Astrocyte (in vitro differentiated cells and primary cell): ENCODE data around the gene STPG3. TPM values are rescaled to one million over a fixed set of nuclear protein-coding genes. Genes with fewer than 3 reads are reported as not detected.
A peak's percentile ranks its signal among the peaks of the same experiment; 100 is the strongest.

Experiments
- DNase-seq: peaks from one replicate; pipeline ENCODE4 v3.0.0-alpha.2; 2010; ENCODE audit warnings: low read depth
- FAIRE-seq: peaks from 2 replicates; lab custom pipeline; 2011; peaks lifted over from hg19 to GRCh38; lab: Jason Lieb, UNC
- H2AFZ ChIP-seq: 2 replicates; pipeline ENCODE4 v1.6.0; 2012; ENCODE audit warnings: low read depth, low read length, inconsistent platforms
- H3K27ac ChIP-seq: 2 replicates; pipeline ENCODE4 v1.5.1; 2011; ENCODE audit warnings: low read depth, low read length, inconsistent platforms
- H3K27me3 ChIP-seq: 2 replicates; pipeline ENCODE4 v1.6.0; 2011; ENCODE audit warnings: low read length, inconsistent platforms; ENCODE audit not compliant: insufficient read depth
- H3K36me3 ChIP-seq: 2 replicates; pipeline ENCODE4 v1.5.1; 2011; ENCODE audit warnings: low read length, inconsistent platforms; ENCODE audit not compliant: insufficient read depth
- H3K4me1 ChIP-seq: 2 replicates; pipeline ENCODE4 v1.5.1; 2011; ENCODE audit warnings: low read length, inconsistent platforms; ENCODE audit not compliant: insufficient read depth
- H3K4me2 ChIP-seq: 2 replicates; pipeline ENCODE4 v1.6.0; 2012; ENCODE audit warnings: low read length, inconsistent platforms
- H3K4me3 ChIP-seq: 2 replicates; pipeline ENCODE4 v1.5.1; 2011; ENCODE audit warnings: low read depth, mild to moderate bottlenecking, low read length, inconsistent platforms; ENCODE audit not compliant: insufficient read depth
- H3K79me2 ChIP-seq: 2 replicates; pipeline ENCODE4 v1.6.0; 2012; ENCODE audit warnings: mild to moderate bottlenecking, low read length, inconsistent platforms; ENCODE audit not compliant: insufficient read depth
- H3K9ac ChIP-seq: 2 replicates; pipeline ENCODE4 v1.6.0; 2012; ENCODE audit warnings: mild to moderate bottlenecking, low read length, inconsistent platforms
- H3K9me3 ChIP-seq: 2 replicates; pipeline ENCODE4 v1.5.1; 2012; ENCODE audit warnings: low read depth, mild to moderate bottlenecking, low read length, inconsistent platforms; ENCODE audit not compliant: insufficient read depth
- H4K20me1 ChIP-seq: 2 replicates; pipeline ENCODE4 v1.6.0; 2012; ENCODE audit warnings: low read length, inconsistent platforms; ENCODE audit not compliant: insufficient read depth
- H3K27ac Mint-ChIP-seq: one replicate; pipeline ENCODE4 v1.8.0; 2021; ENCODE audit warnings: mild to moderate bottlenecking, mixed read lengths; ENCODE audit not compliant: unreplicated experiment
- H3K27me3 Mint-ChIP-seq: one replicate; pipeline ENCODE4 v1.8.0; 2021; ENCODE audit warnings: low read depth, mixed read lengths; ENCODE audit not compliant: unreplicated experiment
- H3K36me3 Mint-ChIP-seq: one replicate; pipeline ENCODE4 v1.8.0; 2021; ENCODE audit warnings: low read depth, mixed read lengths; ENCODE audit not compliant: unreplicated experiment
- H3K4me1 Mint-ChIP-seq: one replicate; pipeline ENCODE4 v1.8.0; 2021; ENCODE audit warnings: low read depth, mixed read lengths; ENCODE audit not compliant: unreplicated experiment
- H3K4me3 Mint-ChIP-seq: one replicate; pipeline ENCODE4 v1.8.0; 2021; ENCODE audit warnings: mild to moderate bottlenecking, moderate library complexity, mixed read lengths; ENCODE audit not compliant: unreplicated experiment
- H3K9me3 Mint-ChIP-seq: one replicate; pipeline ENCODE4 v1.8.0; 2021; ENCODE audit warnings: mild to moderate bottlenecking, mixed read lengths; ENCODE audit not compliant: unreplicated experiment
- EZH2 ChIP-seq: IDR thresholded peaks from 2 replicates; pipeline ENCODE4 v1.6.1; 2012; ENCODE audit warnings: mild to moderate bottlenecking, low read length, inconsistent platforms; ENCODE audit not compliant: insufficient read depth
- total RNA-seq: library from RNA; stranded (reverse); gene quantifications from 2 replicates; pipeline ENCODE4 v1.2.1, GENCODE V29; 2021
- TF ChIP-seq, protein P1 (sequence below): IDR thresholded peaks from 2 replicates; pipeline ENCODE4 v1.5.1; 2011; ENCODE audit warnings: low read depth, mild to moderate bottlenecking, inconsistent platforms, low read length, moderate library complexity; ENCODE audit not compliant: insufficient read depth

The STPG3 gene
- total RNA-seq, 1 donor from 2014 or later, result not detected

DNA sequence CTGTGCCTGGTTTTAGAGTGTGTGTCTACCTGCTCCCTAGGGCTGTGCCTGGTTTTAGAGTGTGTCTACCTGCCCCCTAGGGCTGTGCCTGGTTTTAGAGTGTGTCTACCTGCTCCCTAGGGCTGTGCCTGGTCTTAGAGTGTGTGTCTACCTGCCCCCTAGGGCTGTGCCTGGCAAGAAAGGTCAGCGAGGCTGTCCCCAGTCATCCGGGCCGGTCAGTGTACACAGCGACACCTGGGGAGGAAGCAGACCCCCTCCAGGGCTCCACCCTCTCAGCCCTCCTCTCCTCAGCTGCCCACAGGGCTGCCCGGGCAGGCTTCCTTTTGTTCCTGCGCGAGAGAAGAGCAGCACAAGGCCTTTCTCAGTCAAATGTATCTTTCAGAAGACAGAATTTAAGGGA is 46.9 kb downstream of the STPG3 start:
- Histone ChIP-seq H2AFZ (peak overlapping the region; percentile 11), H3K4me2 (peak overlapping the region; percentile 68), H4K20me1 (peaks cover 3% of the 10 kb centered on the region), H3K9ac (no peak overlapping the region), H3K27ac (no peak overlapping the region), H3K36me3 (no peaks in the 10 kb centered on the region), H3K27me3 (peaks cover 14% of the 10 kb centered on the region), H3K79me2 (no peaks in the 10 kb centered on the region), H3K4me3 (no peak overlapping the region), H3K4me1 (peaks cover 38% of the 10 kb centered on the region), H3K9me3 (peaks cover 4% of the 10 kb centered on the region)
- no peaks in the 10 kb centered on the region for H3K36me3 Mint-ChIP-seq
- no peak for TF ChIP-seq EZH2
- TF ChIP-seq, protein P1, sequence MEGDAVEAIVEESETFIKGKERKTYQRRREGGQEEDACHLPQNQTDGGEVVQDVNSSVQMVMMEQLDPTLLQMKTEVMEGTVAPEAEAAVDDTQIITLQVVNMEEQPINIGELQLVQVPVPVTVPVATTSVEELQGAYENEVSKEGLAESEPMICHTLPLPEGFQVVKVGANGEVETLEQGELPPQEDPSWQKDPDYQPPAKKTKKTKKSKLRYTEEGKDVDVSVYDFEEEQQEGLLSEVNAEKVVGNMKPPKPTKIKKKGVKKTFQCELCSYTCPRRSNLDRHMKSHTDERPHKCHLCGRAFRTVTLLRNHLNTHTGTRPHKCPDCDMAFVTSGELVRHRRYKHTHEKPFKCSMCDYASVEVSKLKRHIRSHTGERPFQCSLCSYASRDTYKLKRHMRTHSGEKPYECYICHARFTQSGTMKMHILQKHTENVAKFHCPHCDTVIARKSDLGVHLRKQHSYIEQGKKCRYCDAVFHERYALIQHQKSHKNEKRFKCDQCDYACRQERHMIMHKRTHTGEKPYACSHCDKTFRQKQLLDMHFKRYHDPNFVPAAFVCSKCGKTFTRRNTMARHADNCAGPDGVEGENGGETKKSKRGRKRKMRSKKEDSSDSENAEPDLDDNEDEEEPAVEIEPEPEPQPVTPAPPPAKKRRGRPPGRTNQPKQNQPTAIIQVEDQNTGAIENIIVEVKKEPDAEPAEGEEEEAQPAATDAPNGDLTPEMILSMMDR, result no peak
- no peak overlapping the region for H3K4me3 Mint-ChIP-seq
- H3K9me3 Mint-ChIP-seq, result no peaks in the 10 kb centered on the region
- H3K27me3 Mint-ChIP-seq, result peaks cover 11% of the 10 kb centered on the region
- H3K27ac Mint-ChIP-seq, result no peak overlapping the region
- DNase-seq (no peak), FAIRE-seq (no peak)
- peaks cover 8% of the 10 kb centered on the region for H3K4me1 Mint-ChIP-seq

GRCh38 chr9:137298401-137299202 is 47.5 kb downstream of the STPG3 start:
- H3K36me3 Mint-ChIP-seq, result no peaks in the 10 kb centered on the region
- H3K4me3 Mint-ChIP-seq, result no peak overlapping the region

More at GRCh38 chr9:137298401-137299202, 47.5 kb downstream of the STPG3 start:
- Mint-ChIP-seq H3K27ac (no peak overlapping the region), H3K27me3 (peaks cover 11% of the 10 kb centered on the region), H3K4me1 (peaks cover 8% of the 10 kb centered on the region), H3K9me3 (no peaks in the 10 kb centered on the region)
- H3K4me3 ChIP-seq, result no peak overlapping the region
- peaks cover 38% of the 10 kb centered on the region for H3K4me1 ChIP-seq
- peak overlapping the region; percentile 59 for H2AFZ ChIP-seq
- H3K36me3 ChIP-seq, result no peaks in the 10 kb centered on the region
- peak overlapping the region; percentile 68 for H3K4me2 ChIP-seq
- H3K27me3 ChIP-seq, result peaks cover 10% of the 10 kb centered on the region
- H4K20me1 ChIP-seq, result peaks cover 3% of the 10 kb centered on the region
- H3K27ac ChIP-seq, result no peak overlapping the region
- DNase-seq, result peak; percentile 31
- peak overlapping the region; percentile 16 for H3K9ac ChIP-seq
- TF ChIP-seq EZH2, result no peak
- TF ChIP-seq, protein P1, result no peak
- no peak for FAIRE-seq
- peaks cover 4% of the 10 kb centered on the region for H3K9me3 ChIP-seq
- no peaks in the 10 kb centered on the region for H3K79me2 ChIP-seq
